ENCODE results near the gene NLRC4. TPM values are rescaled to one million over a fixed set of nuclear protein-coding genes. Genes with fewer than 3 reads are reported as not detected.

Gene NLRC4
- total RNA-seq, 3 donors from 2014 or later: 1.3 to 2.6 (median 1.8) TPM

DNA sequence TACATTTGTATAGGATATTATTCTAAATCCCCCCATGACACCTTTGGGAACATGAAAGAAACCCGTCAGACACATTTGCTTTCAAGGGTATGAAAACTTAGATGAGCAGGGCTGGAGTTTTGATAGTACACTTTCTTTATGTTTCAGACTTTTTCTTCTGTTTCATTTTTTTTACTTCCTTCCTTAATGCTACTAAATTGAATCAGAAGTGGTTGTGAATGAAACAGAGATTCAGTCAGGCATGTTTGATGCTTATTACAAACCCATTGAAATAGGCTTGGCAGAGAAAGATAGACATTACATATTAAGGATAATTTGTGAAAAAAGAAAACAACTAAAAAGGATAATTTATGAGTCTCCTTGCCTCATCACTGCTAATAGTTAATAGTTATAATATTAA is 72.3 kb downstream of the NLRC4 start:
- no peak for DNase-seq (ENCODE audit: low spot score in 2 of 2)
- Histone ChIP-seq H3K9me3 (no peaks in the 10 kb centered on the region), H3K36me3 (no peaks in the 10 kb centered on the region), H3K27ac (no peak overlapping the region), H3K27me3 (no peaks in the 10 kb centered on the region), H3K4me3 (no peak overlapping the region), H3K4me1 (no peaks in the 10 kb centered on the region)
- no peak for TF ChIP-seq CTCF (IDR thresholded peaks at IDR 0.05)
- TF ChIP-seq POLR2A (IDR thresholded peaks at IDR 0.05): no peak
- TF ChIP-seq POLR2AphosphoS5 (IDR thresholded peaks at IDR 0.05): no peak
- intact Hi-C loops (cut with DNase I; ENCODE audit: low total_unique reads): no loop called here

GRCh38 chr2:32189011-32189410 is 75.7 kb downstream of the NLRC4 start:
- Histone ChIP-seq H3K4me3 (no peak overlapping the region), H3K9me3 (no peaks in the 10 kb centered on the region), H3K27me3 (no peaks in the 10 kb centered on the region), H3K36me3 (peaks cover 5% of the 10 kb centered on the region), H3K27ac (no peak overlapping the region), H3K4me1 (no peaks in the 10 kb centered on the region)
- DNase-seq (ENCODE audit: low spot score in 2 of 2): no peak
- intact Hi-C loops (cut with DNase I; ENCODE audit: low total_unique reads): no loop called here
- no peak for TF ChIP-seq POLR2A (IDR thresholded peaks at IDR 0.05)
- no peak for TF ChIP-seq CTCF (IDR thresholded peaks at IDR 0.05)
- no peak for TF ChIP-seq POLR2AphosphoS5 (IDR thresholded peaks at IDR 0.05)

DNA sequence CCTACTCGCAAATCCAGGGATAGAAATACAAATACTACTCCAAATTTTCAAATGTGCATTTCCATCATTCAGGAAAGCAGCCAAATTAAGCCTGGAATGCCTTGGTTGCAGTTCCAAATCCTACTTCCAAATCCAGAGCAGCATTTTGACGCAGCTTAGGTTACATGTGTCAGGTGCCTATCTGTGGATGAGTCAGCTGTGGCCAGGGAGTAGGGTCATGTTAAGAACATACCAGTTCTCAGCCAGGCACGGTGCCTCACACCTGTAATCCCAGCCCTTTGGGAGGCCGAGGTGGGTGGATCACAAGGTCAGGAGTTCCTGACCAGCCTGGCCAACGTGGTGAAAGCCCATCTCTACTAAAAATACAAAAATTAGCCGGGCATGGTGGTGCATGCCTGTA is 82.0 kb downstream of the NLRC4 start:
- intact Hi-C loops (cut with DNase I; ENCODE audit: low total_unique reads): no loop called here
- no peak overlapping the region for H3K4me3 ChIP-seq
- TF ChIP-seq CTCF (IDR thresholded peaks at IDR 0.05): no peak
- TF ChIP-seq POLR2A (IDR thresholded peaks at IDR 0.05): no peak
- TF ChIP-seq POLR2AphosphoS5 (IDR thresholded peaks at IDR 0.05): no peak
- DNase-seq (ENCODE audit: low spot score in 2 of 2): no peak
- H3K36me3 ChIP-seq: peaks cover 5% of the 10 kb centered on the region
- H3K9me3 ChIP-seq: no peaks in the 10 kb centered on the region
- H3K27me3 ChIP-seq: no peaks in the 10 kb centered on the region
- no peaks in the 10 kb centered on the region for H3K4me1 ChIP-seq
- H3K27ac ChIP-seq: no peak overlapping the region

Other genes with a start within 250 kb of the NLRC4 start
- gene DPY30, start 225.1 kb downstream of the NLRC4 start, total RNA-seq: 10 to 100 TPM; 44.8 to 64.2 (median 63.9) TPM
- 10 to 100 TPM; 16.3 to 30.9 (median 21.3) TPM for gene SPAST, start 201.3 kb downstream of the NLRC4 start, total RNA-seq
- gene SLC30A6, start 99.0 kb downstream of the NLRC4 start, total RNA-seq: 10 to 100 TPM; 19.0 to 31.2 (median 21.6) TPM
- gene YIPF4, start 13.0 kb upstream of the NLRC4 start, total RNA-seq: 10 to 100 TPM; 14.7 to 44.5 (median 16.8) TPM
- 100 to 1,000 TPM; 132 to 245 (median 152) TPM for gene BIRC6, start 92.1 kb upstream of the NLRC4 start, total RNA-seq